ENCODE results near the gene TBXAS1. TPM values are rescaled to one million over a fixed set of nuclear protein-coding genes. Genes with fewer than 3 reads are reported as not detected.

Gene TBXAS1
- total RNA-seq, 1 experiment from 2014 or later: 2.3 TPM

DNA sequence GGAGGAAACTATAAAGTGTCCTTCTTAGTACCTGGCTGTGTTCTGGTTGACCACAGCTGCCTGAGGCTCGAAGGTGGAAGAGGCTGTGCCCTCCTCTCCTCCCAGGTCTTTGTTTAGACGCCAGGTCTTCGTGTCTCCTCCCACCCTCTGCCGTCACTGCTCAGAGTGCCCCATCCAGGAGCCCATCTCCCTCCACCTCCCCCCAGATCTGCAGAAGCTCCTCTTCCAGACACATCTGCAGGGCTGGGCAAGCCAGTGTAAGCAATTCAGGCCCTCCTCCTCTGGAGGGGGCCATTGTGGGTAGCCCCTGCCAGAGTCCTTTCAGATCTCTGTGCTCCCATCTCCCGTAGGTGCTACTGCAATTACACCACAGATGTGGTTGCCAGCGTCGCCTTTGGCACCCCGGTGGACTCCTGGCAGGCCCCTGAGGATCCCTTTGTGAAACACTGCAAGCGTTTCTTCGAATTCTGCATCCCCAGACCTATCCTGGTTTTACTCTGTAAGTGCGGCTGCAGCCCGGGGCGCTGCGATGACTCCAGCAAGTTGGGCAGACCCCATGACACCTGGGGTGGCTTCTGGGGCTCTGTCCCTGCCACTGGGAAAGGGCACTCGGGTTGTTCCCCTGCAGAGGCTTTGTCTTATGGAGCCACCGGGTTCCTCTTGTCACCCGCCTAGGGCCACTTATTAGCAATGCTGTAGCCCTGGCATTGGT, 126.2 kb downstream of the TBXAS1 start:
- peaks cover 4% of the 10 kb centered on the region; the same call in 1 of the 2 replicates for H3K9me3 Mint-ChIP-seq
- CTCF ChIA-PET: interaction anchor here (0.5 to 1.2 kb wide), 3 partner anchors 16 to 178 kb away, joined by 3 to 5 read pairs (median 3); partner anchors contain the start of gene HIPK2
- DNase-seq (ENCODE audit: low spot score) (no peak), ATAC-seq (peak; percentile 62)
- no peak for TF ChIP-seq NR3C1 (CRISPR knock-in tag; conservative IDR thresholded peaks at IDR 0.05; ENCODE audit: low read depth)
- TF ChIP-seq TP53 (CRISPR knock-in tag; IDR thresholded peaks at IDR 0.05): no peak
- TF ChIP-seq ZNF317 (CRISPR knock-in tag; IDR thresholded peaks at IDR 0.05; ENCODE audit: borderline replicate concordance, low read depth): no peak
- TF ChIP-seq, protein P1, sequence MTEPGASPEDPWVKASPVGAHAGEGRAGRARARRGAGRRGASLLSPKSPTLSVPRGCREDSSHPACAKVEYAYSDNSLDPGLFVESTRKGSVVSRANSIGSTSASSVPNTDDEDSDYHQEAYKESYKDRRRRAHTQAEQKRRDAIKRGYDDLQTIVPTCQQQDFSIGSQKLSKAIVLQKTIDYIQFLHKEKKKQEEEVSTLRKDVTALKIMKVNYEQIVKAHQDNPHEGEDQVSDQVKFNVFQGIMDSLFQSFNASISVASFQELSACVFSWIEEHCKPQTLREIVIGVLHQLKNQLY (CRISPR knock-in tag; IDR thresholded peaks at IDR 0.05): no peak
- TF ChIP-seq, protein P2, sequence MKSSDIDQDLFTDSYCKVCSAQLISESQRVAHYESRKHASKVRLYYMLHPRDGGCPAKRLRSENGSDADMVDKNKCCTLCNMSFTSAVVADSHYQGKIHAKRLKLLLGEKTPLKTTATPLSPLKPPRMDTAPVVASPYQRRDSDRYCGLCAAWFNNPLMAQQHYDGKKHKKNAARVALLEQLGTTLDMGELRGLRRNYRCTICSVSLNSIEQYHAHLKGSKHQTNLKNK (CRISPR knock-in tag; IDR thresholded peaks at IDR 0.05): no peak
- no peak for TF ChIP-seq RORB (CRISPR knock-in tag; IDR thresholded peaks at IDR 0.05)
- no peak for TF ChIP-seq OVOL2 (CRISPR knock-in tag; IDR thresholded peaks at IDR 0.05; ENCODE audit: borderline replicate concordance)
- TF ChIP-seq, protein P3, sequence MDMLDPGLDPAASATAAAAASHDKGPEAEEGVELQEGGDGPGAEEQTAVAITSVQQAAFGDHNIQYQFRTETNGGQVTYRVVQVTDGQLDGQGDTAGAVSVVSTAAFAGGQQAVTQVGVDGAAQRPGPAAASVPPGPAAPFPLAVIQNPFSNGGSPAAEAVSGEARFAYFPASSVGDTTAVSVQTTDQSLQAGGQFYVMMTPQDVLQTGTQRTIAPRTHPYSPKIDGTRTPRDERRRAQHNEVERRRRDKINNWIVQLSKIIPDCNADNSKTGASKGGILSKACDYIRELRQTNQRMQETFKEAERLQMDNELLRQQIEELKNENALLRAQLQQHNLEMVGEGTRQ (CRISPR knock-in tag; IDR thresholded peaks at IDR 0.05): no peak
- TF ChIP-seq, protein P4, sequence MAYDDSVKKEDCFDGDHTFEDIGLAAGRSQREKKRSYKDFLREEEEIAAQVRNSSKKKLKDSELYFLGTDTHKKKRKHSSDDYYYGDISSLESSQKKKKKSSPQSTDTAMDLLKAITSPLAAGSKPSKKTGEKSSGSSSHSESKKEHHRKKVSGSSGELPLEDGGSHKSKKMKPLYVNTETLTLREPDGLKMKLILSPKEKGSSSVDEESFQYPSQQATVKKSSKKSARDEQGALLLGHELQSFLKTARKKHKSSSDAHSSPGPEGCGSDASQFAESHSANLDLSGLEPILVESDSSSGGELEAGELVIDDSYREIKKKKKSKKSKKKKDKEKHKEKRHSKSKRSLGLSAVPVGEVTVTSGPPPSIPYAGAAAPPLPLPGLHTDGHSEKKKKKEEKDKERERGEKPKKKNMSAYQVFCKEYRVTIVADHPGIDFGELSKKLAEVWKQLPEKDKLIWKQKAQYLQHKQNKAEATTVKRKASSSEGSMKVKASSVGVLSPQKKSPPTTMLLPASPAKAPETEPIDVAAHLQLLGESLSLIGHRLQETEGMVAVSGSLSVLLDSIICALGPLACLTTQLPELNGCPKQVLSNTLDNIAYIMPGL (CRISPR knock-in tag; IDR thresholded peaks at IDR 0.05): no peak
- no peak for TF ChIP-seq NFE2L1 (CRISPR knock-in tag; IDR thresholded peaks at IDR 0.05)
- no peak for TF ChIP-seq MYBL2 (CRISPR knock-in tag; IDR thresholded peaks at IDR 0.05)
- TF ChIP-seq, protein P5, sequence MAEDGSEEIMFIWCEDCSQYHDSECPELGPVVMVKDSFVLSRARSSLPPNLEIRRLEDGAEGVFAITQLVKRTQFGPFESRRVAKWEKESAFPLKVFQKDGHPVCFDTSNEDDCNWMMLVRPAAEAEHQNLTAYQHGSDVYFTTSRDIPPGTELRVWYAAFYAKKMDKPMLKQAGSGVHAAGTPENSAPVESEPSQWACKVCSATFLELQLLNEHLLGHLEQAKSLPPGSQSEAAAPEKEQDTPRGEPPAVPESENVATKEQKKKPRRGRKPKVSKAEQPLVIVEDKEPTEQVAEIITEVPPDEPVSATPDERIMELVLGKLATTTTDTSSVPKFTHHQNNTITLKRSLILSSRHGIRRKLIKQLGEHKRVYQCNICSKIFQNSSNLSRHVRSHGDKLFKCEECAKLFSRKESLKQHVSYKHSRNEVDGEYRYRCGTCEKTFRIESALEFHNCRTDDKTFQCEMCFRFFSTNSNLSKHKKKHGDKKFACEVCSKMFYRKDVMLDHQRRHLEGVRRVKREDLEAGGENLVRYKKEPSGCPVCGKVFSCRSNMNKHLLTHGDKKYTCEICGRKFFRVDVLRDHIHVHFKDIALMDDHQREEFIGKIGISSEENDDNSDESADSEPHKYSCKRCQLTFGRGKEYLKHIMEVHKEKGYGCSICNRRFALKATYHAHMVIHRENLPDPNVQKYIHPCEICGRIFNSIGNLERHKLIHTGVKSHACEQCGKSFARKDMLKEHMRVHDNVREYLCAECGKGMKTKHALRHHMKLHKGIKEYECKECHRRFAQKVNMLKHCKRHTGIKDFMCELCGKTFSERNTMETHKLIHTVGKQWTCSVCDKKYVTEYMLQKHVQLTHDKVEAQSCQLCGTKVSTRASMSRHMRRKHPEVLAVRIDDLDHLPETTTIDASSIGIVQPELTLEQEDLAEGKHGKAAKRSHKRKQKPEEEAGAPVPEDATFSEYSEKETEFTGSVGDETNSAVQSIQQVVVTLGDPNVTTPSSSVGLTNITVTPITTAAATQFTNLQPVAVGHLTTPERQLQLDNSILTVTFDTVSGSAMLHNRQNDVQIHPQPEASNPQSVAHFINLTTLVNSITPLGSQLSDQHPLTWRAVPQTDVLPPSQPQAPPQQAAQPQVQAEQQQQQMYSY (CRISPR knock-in tag; IDR thresholded peaks at IDR 0.05): no peak
- no peak for TF ChIP-seq NR2C2 (CRISPR knock-in tag; IDR thresholded peaks at IDR 0.05)
- TF ChIP-seq, protein P6, sequence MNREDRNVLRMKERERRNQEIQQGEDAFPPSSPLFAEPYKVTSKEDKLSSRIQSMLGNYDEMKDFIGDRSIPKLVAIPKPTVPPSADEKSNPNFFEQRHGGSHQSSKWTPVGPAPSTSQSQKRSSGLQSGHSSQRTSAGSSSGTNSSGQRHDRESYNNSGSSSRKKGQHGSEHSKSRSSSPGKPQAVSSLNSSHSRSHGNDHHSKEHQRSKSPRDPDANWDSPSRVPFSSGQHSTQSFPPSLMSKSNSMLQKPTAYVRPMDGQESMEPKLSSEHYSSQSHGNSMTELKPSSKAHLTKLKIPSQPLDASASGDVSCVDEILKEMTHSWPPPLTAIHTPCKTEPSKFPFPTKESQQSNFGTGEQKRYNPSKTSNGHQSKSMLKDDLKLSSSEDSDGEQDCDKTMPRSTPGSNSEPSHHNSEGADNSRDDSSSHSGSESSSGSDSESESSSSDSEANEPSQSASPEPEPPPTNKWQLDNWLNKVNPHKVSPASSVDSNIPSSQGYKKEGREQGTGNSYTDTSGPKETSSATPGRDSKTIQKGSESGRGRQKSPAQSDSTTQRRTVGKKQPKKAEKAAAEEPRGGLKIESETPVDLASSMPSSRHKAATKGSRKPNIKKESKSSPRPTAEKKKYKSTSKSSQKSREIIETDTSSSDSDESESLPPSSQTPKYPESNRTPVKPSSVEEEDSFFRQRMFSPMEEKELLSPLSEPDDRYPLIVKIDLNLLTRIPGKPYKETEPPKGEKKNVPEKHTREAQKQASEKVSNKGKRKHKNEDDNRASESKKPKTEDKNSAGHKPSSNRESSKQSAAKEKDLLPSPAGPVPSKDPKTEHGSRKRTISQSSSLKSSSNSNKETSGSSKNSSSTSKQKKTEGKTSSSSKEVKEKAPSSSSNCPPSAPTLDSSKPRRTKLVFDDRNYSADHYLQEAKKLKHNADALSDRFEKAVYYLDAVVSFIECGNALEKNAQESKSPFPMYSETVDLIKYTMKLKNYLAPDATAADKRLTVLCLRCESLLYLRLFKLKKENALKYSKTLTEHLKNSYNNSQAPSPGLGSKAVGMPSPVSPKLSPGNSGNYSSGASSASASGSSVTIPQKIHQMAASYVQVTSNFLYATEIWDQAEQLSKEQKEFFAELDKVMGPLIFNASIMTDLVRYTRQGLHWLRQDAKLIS (CRISPR knock-in tag; IDR thresholded peaks at IDR 0.05; ENCODE audit: borderline replicate concordance): no peak
- TF ChIP-seq GTF2I (CRISPR knock-in tag; conservative IDR thresholded peaks at IDR 0.05): no peak
- TF ChIP-seq ZNF425 (CRISPR knock-in tag; conservative IDR thresholded peaks at IDR 0.05): no peak
- TF ChIP-seq, protein P7, sequence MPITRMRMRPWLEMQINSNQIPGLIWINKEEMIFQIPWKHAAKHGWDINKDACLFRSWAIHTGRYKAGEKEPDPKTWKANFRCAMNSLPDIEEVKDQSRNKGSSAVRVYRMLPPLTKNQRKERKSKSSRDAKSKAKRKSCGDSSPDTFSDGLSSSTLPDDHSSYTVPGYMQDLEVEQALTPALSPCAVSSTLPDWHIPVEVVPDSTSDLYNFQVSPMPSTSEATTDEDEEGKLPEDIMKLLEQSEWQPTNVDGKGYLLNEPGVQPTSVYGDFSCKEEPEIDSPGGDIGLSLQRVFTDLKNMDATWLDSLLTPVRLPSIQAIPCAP (CRISPR knock-in tag; IDR thresholded peaks at IDR 0.05): no peak
- no peak overlapping the region for H3K4me3 Mint-ChIP-seq
- peaks cover 38% of the 10 kb centered on the region for H3K4me1 Mint-ChIP-seq
- H3K27ac Mint-ChIP-seq: no peak overlapping the region
- POLR2A ChIA-PET: no interaction called here
- no peaks in the 10 kb centered on the region for H3K27me3 Mint-ChIP-seq (ENCODE audit: low read depth)
- H3K36me3 Mint-ChIP-seq: no peaks in the 10 kb centered on the region

All from WTC11 (cell line).